OCI-LY3 (cell line): ENCODE results near the gene ARHGEF17.

Source experiments
- CTCF ChIP-seq: fragments of 200-600, 300-600 bp; sonication (generic); IDR thresholded peaks from 2 replicates; pipeline ENCODE4 v1.5.1; 2014; ENCODE audit warnings: antibody characterized with exemption, low read length, low read depth
- EZH2phosphoT487 ChIP-seq: fragments of 200-600 bp; shearing (Covaris generic); IDR thresholded peaks from 2 replicates; pipeline ENCODE4 v1.6.1; 2018; ENCODE audit warnings: antibody characterized with exemption, mixed run types, low read depth

- TF ChIP-seq CTCF (no peak), EZH2phosphoT487 (no peak)
Measured at GRCh38 chr11:73355109-73355508, 47.0 kb downstream of the ARHGEF17 start.
